ENCODE measurements around the gene DDX31.

The DDX31 gene

GRCh38 chr9:132546148-132547051, 123.4 kb downstream of the DDX31 start:
- H3K27me3 ChIP-seq (ENCODE audit: insufficient read depth, low read length) = no peaks in the 10 kb centered on the region
- H3K36me3 ChIP-seq (ENCODE audit: insufficient read depth, low read length) = no peaks in the 10 kb centered on the region
- peak overlapping the region; percentile 56 for H3K4me3 ChIP-seq (ENCODE audit: low read length)
- no peaks in the 10 kb centered on the region for H3K9me3 ChIP-seq (ENCODE audit: insufficient read depth, low read depth, low read length)
- no peak overlapping the region; the same call in 1 of the 2 replicates for H3K9ac ChIP-seq (ENCODE audit: low read depth, low read length)
- 6% methylated on average over 27 of the region's 27 CpGs for WGBS
- peaks cover 7% of the 10 kb centered on the region; the same call in 1 of the 2 replicates for H3K4me1 ChIP-seq (ENCODE audit: insufficient read depth, low read length)
- no peak overlapping the region for H3K27ac ChIP-seq (ENCODE audit: low read depth, low read length)

DNA sequence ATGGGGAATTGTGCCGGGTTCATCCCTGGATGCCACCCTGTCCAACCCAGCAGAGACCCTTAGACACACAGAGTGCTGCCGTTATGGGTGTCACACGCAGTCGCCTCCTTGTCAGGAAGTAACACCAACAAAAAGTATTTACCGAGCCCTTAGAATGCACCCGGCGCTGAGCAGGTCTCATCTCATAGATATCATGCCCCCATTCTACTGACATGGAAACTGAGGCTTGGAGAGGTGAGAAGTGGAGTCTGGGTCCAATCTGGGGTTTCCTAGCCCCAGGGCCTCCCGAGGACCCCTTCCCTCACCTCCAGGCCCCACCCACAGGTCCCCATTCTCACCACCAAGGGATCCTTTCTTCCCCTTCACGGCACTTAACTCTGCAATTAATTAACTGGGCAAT, 124.2 kb downstream of the DDX31 start:
- Histone ChIP-seq H3K27me3 (ENCODE audit: insufficient read depth, low read length) (no peaks in the 10 kb centered on the region), H3K4me3 (ENCODE audit: low read length) (no peak overlapping the region), H3K9ac (ENCODE audit: low read depth, low read length) (no peak overlapping the region), H3K4me1 (ENCODE audit: insufficient read depth, low read length) (peaks cover 7% of the 10 kb centered on the region; the same call in 1 of the 2 replicates), H3K36me3 (ENCODE audit: insufficient read depth, low read length) (no peaks in the 10 kb centered on the region), H3K27ac (ENCODE audit: low read depth, low read length) (no peak overlapping the region), H3K9me3 (ENCODE audit: insufficient read depth, low read depth, low read length) (no peaks in the 10 kb centered on the region)
- 91% methylated on average over 9 of the region's 9 CpGs for WGBS

DNA sequence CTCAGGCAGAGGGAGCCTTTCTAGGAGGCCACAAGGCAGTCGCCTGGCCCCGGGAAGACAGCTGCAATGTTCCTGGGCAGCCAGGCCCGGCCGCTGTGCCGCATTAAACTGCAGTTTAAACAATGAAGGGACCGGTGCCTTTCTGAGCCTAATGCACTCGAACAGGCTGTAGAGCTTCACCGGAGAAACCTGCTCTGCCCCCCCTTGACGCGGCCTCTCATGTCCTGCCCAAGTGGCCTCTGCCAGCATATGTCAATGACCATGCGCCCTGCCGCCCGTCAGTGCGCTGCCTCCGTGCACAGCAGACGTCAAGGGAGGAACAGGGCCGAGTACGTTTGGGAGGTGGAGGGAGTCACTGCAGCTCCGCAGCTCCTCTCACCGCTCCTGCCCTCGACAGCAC, 125.8 kb downstream of the DDX31 start:
- WGBS = 85% methylated on average over 21 of the region's 21 CpGs
- Histone ChIP-seq H3K9ac (ENCODE audit: low read depth, low read length) (no peak overlapping the region), H3K27me3 (ENCODE audit: insufficient read depth, low read length) (no peaks in the 10 kb centered on the region), H3K4me3 (ENCODE audit: low read length) (no peak overlapping the region), H3K27ac (ENCODE audit: low read depth, low read length) (no peak overlapping the region), H3K36me3 (ENCODE audit: insufficient read depth, low read length) (no peaks in the 10 kb centered on the region), H3K4me1 (ENCODE audit: insufficient read depth, low read length) (peaks cover 12% of the 10 kb centered on the region; the same call in 1 of the 2 replicates), H3K9me3 (ENCODE audit: insufficient read depth, low read depth, low read length) (no peaks in the 10 kb centered on the region)

GRCh38 chr9:132543251-132543650, 126.5 kb downstream of the DDX31 start:
- H3K4me1 ChIP-seq (ENCODE audit: insufficient read depth, low read length) = peaks cover 12% of the 10 kb centered on the region; the same call in 1 of the 2 replicates
- no peak overlapping the region for H3K9ac ChIP-seq (ENCODE audit: low read depth, low read length)
- H3K27me3 ChIP-seq (ENCODE audit: insufficient read depth, low read length) = no peaks in the 10 kb centered on the region
- H3K36me3 ChIP-seq (ENCODE audit: insufficient read depth, low read length) = no peaks in the 10 kb centered on the region
- H3K4me3 ChIP-seq (ENCODE audit: low read length) = no peak overlapping the region
- H3K27ac ChIP-seq (ENCODE audit: low read depth, low read length) = no peak overlapping the region
- 97% methylated on average over 4 of the region's 4 CpGs for WGBS
- no peaks in the 10 kb centered on the region for H3K9me3 ChIP-seq (ENCODE audit: insufficient read depth, low read depth, low read length)
